Ovary (tissue), 9 donors: ENCODE measurements around the gene HDAC2. TPM values are rescaled to one million over a fixed set of nuclear protein-coding genes. Genes with fewer than 3 reads are reported as not detected.

Source experiments
- DNase-seq, 5 donors: peaks; one replicate each; pipeline ENCODE4 v3.0.0-alpha.2; 2019 to 2020
- H3K27ac ChIP-seq, 2 donors: fragments of 200-600 bp; one replicate each; pipeline versions ENCODE4 v1.5.1 to v1.8.0; 2019 to 2022
- H3K27me3 ChIP-seq: fragments of 200-600 bp; one replicate; pipeline ENCODE4 v1.8.0; 2022
- H3K36me3 ChIP-seq: fragments of 200-600 bp; sonication (generic); one replicate; pipeline ENCODE4 v1.5.1; 2019
- H3K4me1 ChIP-seq: one replicate; pipeline ENCODE4 v1.8.1; 2013; ENCODE audit warnings: mild to moderate bottlenecking, moderate library complexity; ENCODE audit not compliant: insufficient read depth
- H3K4me3 ChIP-seq: fragments of 200-600 bp; sonication (generic); one replicate; pipeline ENCODE4 v1.5.1; 2017
- H3K9me3 ChIP-seq, 2 donors: fragments of 200-600 bp in 1 of 2; sonication (generic) in 1 of 2; one replicate each; pipeline versions ENCODE4 v1.5.1 to v1.8.1; 2013 to 2019; ENCODE audit warnings: mild to moderate bottlenecking in 1 of 2, moderate library complexity in 1 of 2
- CTCF ChIP-seq, 3 donors: fragments of 450-650 bp in 2 of 3; fragments of 200-600 bp in 1 of 3; IDR thresholded peaks; one replicate each; pipeline versions ENCODE4 v1.5.1 to v1.8.0; 2016 to 2022; ENCODE audit warnings: antibody characterized with exemption in 3 of 3, mild to moderate bottlenecking in 1 of 3
- EP300 ChIP-seq: sonication (generic); formaldehyde crosslinking; IDR thresholded peaks from one replicate; pipeline ENCODE4 v1.6.1; 2017; ENCODE audit warnings: antibody characterized with exemption
- POLR2A ChIP-seq: fragments of 450-650 bp; IDR thresholded peaks from one replicate; pipeline ENCODE4 v1.6.1; 2017; ENCODE audit warnings: antibody characterized with exemption, mild to moderate bottlenecking, moderate library complexity
- WGBS, 3 donors: extraction: QIAGEN DNeasy Blood & Tissue Kit in 1 of 3; methylation state at CpG; one replicate each; pipeline versions ENCODE4 v1.1.5 to v1.1.7; 2013 to 2017; 5-methylcytosine and 5-hydroxymethylcytosine counted together
- intact Hi-C, 4 donors: fragments of 100-400 bp; cut with DNase I; formaldehyde crosslinking; loops; one replicate each; pipeline versions ENCODE4 v1.11.0 to v1.15.1; 2022 to 2023
- polyA plus RNA-seq, 2 donors: library from polyadenylated mRNA; stranded (reverse); fragments of 200-250 nt in 1 of 2; fragments of 350-450 nt in 1 of 2; fragmentation: Illumina TruSeq in 1 of 2; extraction: RNeasy Lipid Tissue Mini Kit (QIAGEN cat#74804) in 1 of 2; gene quantifications; one replicate each; pipeline ENCODE4 v1.2.3, GENCODE V29; 2013 to 2014
- total RNA-seq, 7 donors: library from RNA; depleted of rRNA in 2 of 7; stranded (reverse); fragments of >200 nt in 2 of 7; fragmentation: NEBNext Ultra II Directional in 3 of 7; extraction: Animal tissue kit (Norgen Biotek cat#: 25700) in 3 of 7; gene quantifications; one replicate each; pipeline versions ENCODE4 v1.1.0 to v1.2.4, GENCODE V29; 2016 to 2023
- donor health status: DM: no; HTN: no; CAD: no; lungs with moderate emphysema.
- donor health status: DM: no; HTN: no; CAD: no.
- donor health status: Bipolar disorder and iron deficiency.
- donor health status: DM: yes; HTN: yes; CAD: no.
- donor health status: DM: no; HTN: no; CAD: no.
- donor health status: DM: yes; HTN: yes; CAD: no.

Gene HDAC2
- total and polyA plus RNA-seq, 9 donors: 58.7 to 100 (median 80.3) TPM

DNA sequence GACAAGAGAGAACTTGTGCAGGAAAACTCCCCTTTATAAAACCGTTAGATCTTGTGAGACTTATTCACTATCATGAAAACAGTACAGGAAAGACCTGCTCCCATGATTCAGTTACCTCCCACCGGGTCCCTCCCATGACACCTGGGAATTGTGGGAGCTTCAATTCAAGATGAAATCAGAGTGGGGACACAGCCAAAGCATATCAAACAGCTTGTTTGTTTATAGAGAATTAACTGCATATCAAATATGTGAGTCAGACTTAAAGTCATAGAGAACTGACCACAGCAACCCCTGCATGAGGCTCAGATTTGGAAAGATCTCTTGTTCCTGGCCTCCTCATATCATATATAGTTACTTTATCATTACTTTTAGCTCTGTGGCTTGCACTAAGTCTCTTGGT lies 29.1 kb upstream of the HDAC2 start:
- H3K27me3 ChIP-seq: no peaks in the 10 kb centered on the region
- DNase-seq: no peak

GRCh38 chr6:113999284-113999683 lies 28.3 kb upstream of the HDAC2 start:
- H3K27ac ChIP-seq: no peak overlapping the region
- no peak for TF ChIP-seq POLR2A
- no peak for TF ChIP-seq CTCF (IDR thresholded peaks at IDR 0.05)
- TF ChIP-seq EP300: no peak
- no peak for DNase-seq
- H3K4me3 ChIP-seq: no peak overlapping the region
- no peaks in the 10 kb centered on the region for H3K4me1 ChIP-seq
- no peaks in the 10 kb centered on the region for H3K9me3 ChIP-seq
- H3K36me3 ChIP-seq: no peaks in the 10 kb centered on the region
- 93 to 99% (median 95%) methylated on average over 2 of the region's 2 CpGs for WGBS, 3 donors
- no peaks in the 10 kb centered on the region for H3K27me3 ChIP-seq
- intact Hi-C loops: no loop called here

More for the DNA sequence above, 29.1 kb upstream of the HDAC2 start:
- 77 to 92% (median 82%) methylated on average over 2 of the region's 2 CpGs for WGBS, 3 donors
- H3K27ac ChIP-seq: no peak overlapping the region
- no peaks in the 10 kb centered on the region for H3K36me3 ChIP-seq
- no peaks in the 10 kb centered on the region for H3K9me3 ChIP-seq
- no peak for TF ChIP-seq EP300
- no peak for TF ChIP-seq POLR2A
- no peak for TF ChIP-seq CTCF (IDR thresholded peaks at IDR 0.05)
- intact Hi-C loops: no loop called here
- no peaks in the 10 kb centered on the region for H3K4me1 ChIP-seq
- H3K4me3 ChIP-seq: no peak overlapping the region

DNA sequence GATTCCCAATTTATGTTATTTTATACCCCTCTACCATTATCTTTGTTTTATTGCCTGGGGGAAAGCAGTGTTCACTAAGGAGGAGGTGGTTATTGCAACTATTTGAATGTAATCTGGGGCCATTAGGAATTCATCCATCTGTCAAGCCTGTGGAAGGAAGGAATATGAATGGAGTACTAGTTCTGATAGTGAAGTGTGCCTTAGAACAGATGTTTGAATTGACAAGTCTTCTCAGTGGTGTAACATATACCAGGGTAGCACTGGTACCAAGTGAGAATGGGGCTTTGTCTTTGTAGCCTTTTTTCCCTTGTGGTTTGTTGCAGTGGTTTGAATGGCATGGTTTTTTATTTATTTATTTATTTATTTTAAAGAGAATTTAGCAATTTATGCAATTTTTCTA lies 27.9 kb upstream of the HDAC2 start:
- no peak overlapping the region for H3K4me3 ChIP-seq
- intact Hi-C loops: no loop called here

DNA sequence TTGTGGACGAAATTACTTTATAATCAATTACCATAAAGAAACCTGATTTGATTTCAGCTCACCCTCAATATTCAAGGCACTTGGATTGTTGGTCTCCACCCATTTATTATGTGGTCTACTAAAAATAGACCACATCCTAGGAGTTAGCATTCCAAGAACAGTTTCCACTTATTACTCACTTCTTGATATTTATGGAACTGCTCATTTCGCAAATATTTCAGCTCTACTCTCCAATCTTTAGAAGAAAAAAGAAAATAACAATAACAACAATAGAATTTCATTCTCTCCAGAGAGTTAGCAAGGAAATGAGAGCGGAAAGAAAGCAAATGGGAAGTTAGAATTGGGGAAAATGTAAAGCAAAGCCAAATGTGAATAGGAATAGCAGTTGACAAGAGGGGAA lies 26.2 kb upstream of the HDAC2 start:
- no peak overlapping the region for H3K4me3 ChIP-seq
- WGBS, 3 donors: 23 to 35% (median 33%) methylated on average over 3 of the region's 3 CpGs
- H3K27ac ChIP-seq: no peak overlapping the region
- intact Hi-C loops: no loop called here
- no peaks in the 10 kb centered on the region for H3K4me1 ChIP-seq
- TF ChIP-seq CTCF (IDR thresholded peaks at IDR 0.05) (no peak), EP300 (no peak), POLR2A (no peak)
- no peaks in the 10 kb centered on the region for H3K36me3 ChIP-seq
- H3K27me3 ChIP-seq: no peaks in the 10 kb centered on the region
- no peak for DNase-seq
- H3K9me3 ChIP-seq: no peaks in the 10 kb centered on the region

More for the DNA sequence above, 27.9 kb upstream of the HDAC2 start:
- Histone ChIP-seq H3K9me3 (no peaks in the 10 kb centered on the region), H3K27ac (no peak overlapping the region), H3K36me3 (no peaks in the 10 kb centered on the region), H3K27me3 (no peaks in the 10 kb centered on the region), H3K4me1 (no peaks in the 10 kb centered on the region)
- no peak for DNase-seq
- TF ChIP-seq POLR2A (no peak), CTCF (IDR thresholded peaks at IDR 0.05) (no peak), EP300 (no peak)

DNA sequence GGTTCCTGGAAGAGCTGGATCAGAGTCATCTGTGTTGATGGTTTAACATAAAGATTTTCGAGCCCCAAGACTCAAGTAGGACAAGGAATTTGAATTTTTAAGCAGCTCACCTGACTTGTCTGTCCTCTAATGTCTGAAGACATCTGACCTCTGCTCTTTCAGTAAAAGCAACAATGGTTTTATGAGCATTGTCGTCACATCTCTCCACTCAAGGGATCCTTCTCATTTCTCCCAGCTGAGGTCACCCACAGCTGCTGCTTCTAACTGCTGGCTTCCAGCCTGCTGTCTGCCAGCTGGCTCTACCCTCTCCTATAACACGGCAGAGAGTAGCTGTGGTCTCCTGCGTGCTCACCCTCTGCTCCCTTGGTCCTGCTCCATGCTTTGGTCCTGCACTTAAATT lies 24.7 kb upstream of the HDAC2 start:
- H3K9me3 ChIP-seq: no peaks in the 10 kb centered on the region
- no peak overlapping the region for H3K27ac ChIP-seq
- H3K27me3 ChIP-seq: no peaks in the 10 kb centered on the region
- H3K4me3 ChIP-seq: no peak overlapping the region
- TF ChIP-seq POLR2A: no peak
- no peak for TF ChIP-seq EP300
- no peak for TF ChIP-seq CTCF (IDR thresholded peaks at IDR 0.05)
- DNase-seq: peak in 1 of 5 donors; percentile 21
- intact Hi-C loops: no loop called here
- H3K36me3 ChIP-seq: no peaks in the 10 kb centered on the region
- 8 to 11% (median 9%) methylated on average over 4 of the region's 4 CpGs for WGBS, 3 donors
- no peaks in the 10 kb centered on the region for H3K4me1 ChIP-seq
